ENCODE data around the gene LRRN1.

DNA sequence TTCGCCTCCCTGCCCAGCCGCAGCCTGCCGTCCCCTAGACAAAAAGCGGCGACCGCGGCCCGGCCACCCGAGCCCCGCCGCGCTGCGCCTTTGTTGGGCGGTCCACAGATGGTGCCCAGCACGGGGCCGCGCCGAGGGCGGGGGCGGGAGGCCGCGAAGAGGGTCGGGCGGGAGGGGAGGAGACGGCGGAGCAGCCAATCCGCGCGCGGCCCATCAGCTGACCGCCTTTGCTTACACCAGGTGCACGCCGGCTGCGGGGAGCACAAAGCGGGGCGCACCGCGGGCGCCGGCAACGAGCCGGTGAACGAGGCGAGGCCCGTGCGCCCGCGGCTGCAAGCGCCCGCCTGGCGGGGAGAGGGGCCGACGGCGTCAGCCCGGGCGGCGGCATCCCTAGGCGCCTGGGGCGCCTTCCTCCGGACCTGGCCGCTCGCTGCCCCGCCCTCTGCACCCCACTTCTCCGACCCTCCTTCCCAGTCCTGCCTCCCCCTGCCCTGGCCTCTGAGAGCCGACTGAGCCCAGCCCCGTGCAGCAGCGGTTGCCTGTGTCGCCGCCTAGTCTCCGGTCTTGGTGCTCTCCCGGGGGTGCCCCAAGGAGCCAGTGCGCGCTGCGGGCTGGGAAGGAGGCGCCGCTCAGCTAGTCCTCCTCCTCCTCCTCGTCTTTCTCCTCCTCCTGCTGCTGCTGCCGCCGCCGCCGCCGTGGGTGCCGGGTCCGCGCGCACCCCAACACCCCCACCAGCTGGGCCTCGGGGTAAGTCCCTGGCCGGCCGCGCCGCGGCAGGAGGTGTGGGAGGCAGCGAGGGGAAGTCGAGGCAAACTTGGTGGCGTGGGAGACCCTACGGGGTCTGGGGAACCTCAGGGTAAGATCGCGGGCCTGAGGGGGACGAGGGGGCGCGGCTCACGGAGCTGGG lies at the start of gene LRRN1:
- TF ChIP-seq, protein P1, sequence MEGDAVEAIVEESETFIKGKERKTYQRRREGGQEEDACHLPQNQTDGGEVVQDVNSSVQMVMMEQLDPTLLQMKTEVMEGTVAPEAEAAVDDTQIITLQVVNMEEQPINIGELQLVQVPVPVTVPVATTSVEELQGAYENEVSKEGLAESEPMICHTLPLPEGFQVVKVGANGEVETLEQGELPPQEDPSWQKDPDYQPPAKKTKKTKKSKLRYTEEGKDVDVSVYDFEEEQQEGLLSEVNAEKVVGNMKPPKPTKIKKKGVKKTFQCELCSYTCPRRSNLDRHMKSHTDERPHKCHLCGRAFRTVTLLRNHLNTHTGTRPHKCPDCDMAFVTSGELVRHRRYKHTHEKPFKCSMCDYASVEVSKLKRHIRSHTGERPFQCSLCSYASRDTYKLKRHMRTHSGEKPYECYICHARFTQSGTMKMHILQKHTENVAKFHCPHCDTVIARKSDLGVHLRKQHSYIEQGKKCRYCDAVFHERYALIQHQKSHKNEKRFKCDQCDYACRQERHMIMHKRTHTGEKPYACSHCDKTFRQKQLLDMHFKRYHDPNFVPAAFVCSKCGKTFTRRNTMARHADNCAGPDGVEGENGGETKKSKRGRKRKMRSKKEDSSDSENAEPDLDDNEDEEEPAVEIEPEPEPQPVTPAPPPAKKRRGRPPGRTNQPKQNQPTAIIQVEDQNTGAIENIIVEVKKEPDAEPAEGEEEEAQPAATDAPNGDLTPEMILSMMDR (conservative IDR thresholded peaks at IDR 0.05) = no peak
- no peak for TF ChIP-seq EZH2 (IDR thresholded peaks at IDR 0.05; ENCODE audit: low read depth)

All from PC-9 (cell line).